ENCODE results near the gene PDE5A.
"Not testable (repeated sequence)": the region's sequence is repeated elsewhere in the genome, so short reads cannot be mapped to it uniquely, and the experiment has no call there.

- TF ChIP-seq CTCF (conservative IDR thresholded peaks at IDR 0.05); EZH2 (IDR thresholded peaks at IDR 0.05; ENCODE audit: low read depth): not testable (repeated sequence)
Measured at GRCh38 chr4:119453286-119453685, 175.3 kb downstream of the PDE5A start.

Data from PC-9 (cell line).